HK-2 (cell line): ENCODE results near the gene EEF2KMT.
A peak's percentile ranks its signal among the peaks of the same experiment; 100 is the strongest.

ENCODE experiments used
- DNase-seq: peaks from one replicate; pipeline ENCODE4 v3.0.0-alpha.2; 2018; ENCODE audit not compliant: unreplicated experiment

EEF2KMT gene

GRCh38 chr16:5041600-5042133, 55.9 kb downstream of the EEF2KMT start:
- peak; percentile 22 for DNase-seq

DNA sequence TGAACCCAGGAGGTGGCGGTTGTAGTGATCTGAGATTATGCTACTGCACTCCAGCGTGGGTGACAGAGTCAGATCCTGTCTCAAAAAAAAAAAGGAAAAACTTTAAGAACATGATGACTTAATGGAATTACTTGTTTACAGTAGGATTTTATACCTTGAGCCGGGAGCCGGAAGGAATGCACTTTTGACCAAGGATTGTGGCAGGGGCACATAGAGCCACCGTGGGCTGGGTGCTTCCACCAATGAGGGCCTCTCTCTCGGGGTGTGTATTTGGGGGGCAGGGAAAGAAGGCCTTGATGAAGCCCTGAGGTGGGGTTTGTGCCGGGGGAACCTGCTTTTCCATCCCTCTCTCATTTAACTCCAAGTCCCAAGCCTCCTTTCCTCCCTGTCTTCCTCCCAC, 57.1 kb downstream of the EEF2KMT start:
- DNase-seq = no peak

- DNase-seq = no peak
These were observed 61.1 kb downstream of the EEF2KMT start for GRCh38 chr16:5036228-5037156.

- no peak for DNase-seq
These were observed 61.7 kb downstream of the EEF2KMT start for GRCh38 chr16:5035909-5036227.
